HG03060 (cell line): ENCODE results near the gene MAML2.
A peak's percentile ranks its signal among the peaks of the same experiment; 100 is the strongest.

ENCODE experiments used
- ATAC-seq: cut with Tn5 transposase; IDR thresholded peaks from one replicate; pipeline ENCODE4 v1.9.1; 2021; ENCODE audit warnings: low read depth, moderate number of reproducible peaks; ENCODE audit not compliant: unreplicated experiment

The MAML2 gene

DNA sequence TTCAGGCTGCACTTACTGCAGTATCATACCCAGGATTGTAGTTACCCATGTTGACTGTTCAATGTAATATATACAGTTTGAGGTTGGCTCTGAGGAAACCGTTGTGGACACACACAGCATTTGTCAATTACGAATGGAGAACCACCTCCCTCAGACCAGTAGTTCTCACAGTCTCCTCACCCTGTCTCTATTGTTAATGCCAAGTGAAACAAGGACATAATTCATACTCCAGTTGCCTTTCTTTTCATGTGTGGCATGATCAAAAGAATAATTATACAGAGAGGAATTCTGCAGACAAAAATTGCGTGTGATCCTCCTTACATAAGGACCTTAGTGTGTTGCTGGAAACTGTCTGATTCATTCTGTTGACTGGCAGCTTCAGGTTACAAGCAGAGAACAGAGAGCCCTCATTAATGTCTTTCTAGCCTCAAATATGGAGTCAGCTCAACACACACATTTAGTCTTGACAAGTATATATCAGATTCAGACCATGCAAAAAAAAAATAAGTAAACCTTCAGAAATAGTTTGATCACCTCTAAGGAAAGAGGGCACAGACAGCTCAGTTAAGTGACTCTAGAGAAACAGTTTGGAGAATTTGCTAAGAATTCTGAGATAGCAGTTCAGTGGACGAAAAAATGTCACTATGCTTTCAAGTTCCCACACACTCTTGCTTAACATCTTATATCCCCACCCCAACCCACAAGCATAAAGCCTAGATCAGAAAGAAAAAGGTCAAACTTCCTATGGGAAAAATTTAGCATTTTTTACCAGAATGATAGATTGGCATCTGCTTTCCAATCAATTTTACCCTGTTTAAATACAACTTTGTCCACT lies 96.1 kb downstream of the MAML2 start:
- no peak for ATAC-seq

DNA sequence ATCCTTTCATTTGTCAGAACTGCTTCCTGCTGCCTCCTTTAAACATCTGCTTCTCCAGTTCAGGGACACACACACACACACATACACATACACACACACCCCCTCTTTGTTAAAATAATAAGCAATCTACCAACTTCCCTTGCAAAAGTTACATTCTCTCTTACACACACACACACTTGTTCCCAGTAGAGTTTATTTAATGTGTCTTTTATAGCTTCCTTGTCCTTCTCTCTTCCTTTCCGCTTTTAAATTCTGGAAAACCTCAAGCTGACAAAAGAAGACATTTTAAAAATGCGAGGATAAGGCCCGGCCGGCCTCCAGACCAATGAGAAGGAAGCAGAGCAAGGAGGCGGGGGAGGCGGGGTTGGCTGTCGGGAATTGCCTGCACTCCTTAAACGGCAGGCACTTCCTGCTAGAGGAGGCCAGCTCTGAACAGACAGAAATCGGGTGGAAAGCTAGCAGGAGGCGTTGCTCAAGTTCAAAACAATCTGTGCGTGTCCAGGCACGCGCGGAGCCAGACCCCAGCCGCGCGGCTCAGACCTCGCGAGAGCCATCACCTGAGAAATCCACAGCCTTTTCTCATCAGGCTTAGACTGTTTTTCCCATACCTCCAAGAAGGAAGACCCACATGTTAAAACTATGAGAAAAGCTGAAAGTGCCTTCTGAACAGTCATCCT lies 99.9 kb downstream of the MAML2 start:
- ATAC-seq: peak; percentile 91

DNA sequence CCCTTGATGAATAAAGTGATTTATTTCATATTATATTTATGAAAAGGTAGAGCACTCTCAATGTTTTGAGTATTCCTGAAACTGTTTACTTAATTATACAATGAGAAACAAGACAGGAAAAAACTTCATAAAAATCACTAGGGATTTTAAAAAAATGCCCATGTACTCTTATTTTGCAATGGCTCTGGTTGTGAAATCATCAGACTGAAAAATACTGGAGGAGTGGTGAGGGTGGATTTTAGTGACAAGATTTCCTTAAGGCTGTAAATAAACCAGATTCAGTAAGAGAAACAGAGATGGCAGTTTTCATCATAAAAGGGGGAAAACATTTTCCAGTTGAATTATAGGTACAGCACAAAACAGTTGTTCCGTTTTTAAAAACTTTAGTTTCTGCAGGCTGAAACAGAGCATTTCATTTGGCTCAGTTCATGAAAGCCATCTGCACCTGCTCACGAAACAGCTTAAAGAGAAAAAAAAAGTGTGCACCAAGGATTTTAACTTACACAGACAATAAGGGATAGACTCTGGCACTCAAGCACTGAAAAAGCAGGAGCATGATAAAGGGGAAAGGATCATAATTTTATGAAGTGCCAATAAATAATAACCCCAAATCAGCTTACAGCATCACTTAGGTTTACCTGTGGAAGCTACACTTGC lies 100.7 kb downstream of the MAML2 start:
- no peak for ATAC-seq

DNA sequence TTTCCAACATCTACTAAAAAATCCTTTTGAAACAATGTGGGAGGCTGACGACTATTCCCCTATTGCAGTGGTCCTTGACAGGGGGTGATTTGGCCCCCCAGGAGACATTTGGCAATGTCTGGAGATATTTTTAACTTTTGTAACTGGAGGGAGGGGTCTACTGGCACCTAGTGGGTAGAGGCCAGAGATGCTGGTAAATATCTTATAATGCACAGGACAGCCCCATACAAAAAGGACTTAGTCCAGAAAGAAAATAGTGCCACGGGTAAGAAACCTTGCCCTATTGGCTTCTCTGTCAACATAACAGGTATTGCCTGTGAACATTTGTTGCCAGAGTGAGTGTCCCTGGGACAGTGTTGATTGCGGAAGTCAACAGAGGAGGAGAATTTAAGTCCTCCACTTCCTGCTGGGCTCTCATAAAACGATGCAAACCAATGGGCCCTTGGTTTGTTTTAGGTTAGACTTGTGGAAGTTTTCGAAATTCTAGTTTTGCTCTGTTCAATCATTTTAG lies 101.6 kb downstream of the MAML2 start:
- no peak for ATAC-seq

DNA sequence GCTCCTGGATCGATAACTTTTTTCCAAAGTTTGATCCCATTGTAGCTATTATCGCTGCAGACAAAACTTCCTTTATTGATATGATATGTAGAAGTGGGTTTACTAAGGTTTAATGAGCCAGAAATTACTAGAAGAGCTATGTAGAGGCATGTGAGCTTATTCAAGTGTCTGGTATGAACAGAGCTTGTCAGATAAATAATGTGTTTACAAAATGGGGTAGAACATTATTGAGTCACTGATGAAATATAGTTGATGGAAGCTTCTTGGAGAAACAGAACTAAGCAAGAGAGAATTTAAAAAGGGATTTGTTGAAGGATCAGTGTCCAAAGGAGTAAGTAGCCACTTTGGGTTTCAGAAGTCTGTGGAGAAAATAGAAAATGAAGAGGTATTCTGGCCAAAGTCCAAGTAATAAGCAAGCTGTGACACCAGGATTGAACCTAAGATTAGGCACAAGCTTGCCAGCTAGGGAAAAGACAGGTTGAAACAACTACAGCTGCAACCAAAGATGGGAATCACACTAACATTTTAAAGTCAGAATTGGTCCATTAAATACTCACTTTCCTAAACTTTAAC lies 104.3 kb downstream of the MAML2 start:
- ATAC-seq: no peak

DNA sequence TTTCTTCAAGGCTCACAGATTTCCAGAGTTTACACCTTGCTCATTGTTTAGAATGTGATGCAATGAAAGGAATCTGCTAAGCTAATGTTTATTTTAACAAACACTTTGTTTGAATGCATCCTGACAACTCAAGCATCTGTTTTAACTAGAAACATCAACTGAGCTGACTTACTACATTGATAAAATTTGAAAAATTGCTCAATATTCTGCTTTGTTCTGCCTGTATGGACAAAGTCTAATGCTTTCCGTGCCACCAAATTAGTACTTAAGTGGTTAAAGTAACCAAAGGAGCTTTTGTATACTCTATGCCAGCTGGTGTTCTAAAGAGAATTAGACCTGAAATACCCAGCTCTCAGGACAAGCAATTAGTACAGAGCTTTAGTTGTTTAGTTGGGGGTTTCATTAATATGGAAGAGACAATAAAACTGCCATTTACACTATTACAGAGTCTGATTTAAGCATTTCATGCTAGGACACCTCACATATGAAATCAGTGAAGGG lies 105.2 kb downstream of the MAML2 start:
- ATAC-seq: no peak

DNA sequence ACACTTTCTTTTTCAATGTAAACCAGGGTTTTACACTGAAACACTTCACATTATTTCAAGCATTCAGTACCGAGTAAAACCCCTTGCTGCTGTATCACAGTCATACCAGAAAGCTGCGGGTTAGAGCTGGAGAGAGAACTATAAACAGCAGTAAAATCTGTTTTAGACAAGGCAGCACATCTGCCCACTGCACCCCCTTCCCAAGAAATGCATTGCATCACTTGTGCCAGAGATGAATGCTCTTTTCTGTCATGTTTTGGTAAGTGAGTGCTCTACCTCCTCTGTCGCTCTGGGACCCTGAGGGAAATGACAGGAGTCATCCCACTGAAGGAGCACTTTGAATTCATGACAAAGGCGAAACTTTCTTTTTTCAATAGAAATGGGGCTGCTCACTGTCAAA lies 107.2 kb downstream of the MAML2 start:
- peak; percentile 84 for ATAC-seq

DNA sequence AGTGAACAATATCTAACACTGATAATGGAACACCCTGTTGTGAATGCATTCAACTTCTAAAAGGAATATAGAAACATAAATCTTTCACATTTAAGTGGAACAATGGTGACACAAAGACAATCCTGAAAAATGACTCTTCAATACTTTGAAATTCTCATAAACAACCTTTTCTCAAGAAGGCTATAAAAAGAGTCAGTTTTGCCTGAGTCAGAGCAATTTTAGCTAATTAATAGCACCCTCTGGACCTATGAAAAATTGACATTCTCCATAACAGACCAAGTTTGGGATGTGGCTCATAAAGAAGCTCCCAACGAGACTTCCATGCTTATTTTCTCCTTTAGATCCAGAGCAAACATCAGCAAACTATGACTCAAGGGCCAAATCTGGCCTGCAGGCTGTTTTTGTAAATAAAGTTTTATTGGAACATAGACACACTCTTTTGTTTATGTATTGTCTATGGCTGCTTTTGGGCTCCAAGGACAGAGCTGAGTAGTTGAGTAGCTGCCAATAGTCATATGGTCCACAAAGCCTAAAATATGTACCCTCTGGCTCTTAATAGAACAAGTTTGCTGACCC lies 108.0 kb downstream of the MAML2 start:
- ATAC-seq: no peak

DNA sequence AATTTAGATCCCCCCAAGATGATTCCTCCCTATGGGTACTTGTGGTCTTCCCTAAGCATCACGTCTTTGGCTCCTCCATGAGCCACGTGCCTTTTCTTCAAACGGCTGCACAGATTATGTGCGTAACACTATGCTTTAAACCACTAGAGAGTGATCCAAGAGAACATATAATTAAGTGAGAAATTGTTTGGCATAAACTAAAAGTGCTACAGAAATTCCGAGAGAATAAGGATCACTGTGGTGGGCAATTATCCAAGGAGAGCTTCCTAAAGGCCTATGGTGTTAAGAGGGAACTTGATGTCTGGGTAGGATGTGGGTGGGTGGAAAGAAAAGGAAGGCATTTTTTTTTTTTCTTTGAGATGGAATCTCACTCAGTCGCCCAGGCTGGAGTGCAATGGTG lies 110.9 kb downstream of the MAML2 start:
- no peak for ATAC-seq

DNA sequence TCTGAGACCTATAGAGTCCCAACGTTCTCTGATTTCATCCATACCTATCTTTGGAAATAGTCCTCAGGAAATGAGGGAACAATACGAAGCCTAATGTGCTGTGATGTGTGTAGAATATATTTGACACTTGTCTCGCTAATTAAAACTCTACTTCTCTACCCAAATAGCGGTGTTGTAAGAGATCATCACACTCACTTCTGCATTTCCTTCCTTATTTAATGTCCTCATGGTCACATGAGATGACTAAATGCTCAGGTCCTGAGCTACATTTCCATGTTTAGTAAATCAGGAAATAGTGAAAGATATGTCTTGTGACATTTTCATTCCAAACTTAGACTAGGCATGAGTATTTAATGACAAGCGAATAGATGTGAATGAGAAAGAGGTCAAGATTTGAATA lies 112.3 kb downstream of the MAML2 start:
- ATAC-seq: no peak

DNA sequence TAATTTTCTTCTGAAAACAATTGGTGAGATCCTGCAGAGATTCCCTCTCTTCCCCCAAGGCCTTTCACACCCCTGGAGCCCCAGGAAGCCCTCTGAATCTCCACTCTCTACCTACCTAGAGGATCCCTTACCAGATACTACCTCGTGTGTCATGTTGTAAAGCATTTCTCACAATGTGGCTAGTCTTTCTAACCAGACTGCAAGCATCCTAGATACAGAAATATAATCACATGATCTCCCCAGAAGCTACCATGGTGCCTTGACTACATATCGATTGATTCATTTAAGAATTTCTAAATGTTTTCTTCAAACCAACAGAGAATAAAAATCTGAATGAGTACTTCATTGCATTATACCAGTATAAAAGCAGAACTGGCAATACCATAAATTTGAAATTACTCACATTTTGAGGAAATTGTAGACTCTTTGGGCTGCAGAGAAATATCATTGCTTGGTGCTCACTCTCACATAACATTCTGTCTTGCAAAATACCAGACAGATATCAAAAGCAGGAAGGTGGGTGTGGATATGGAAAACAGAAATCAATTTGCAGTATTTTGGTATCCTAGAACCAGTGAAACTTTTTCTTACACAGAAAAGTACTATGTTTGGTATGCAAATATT lies 113.5 kb downstream of the MAML2 start:
- ATAC-seq: no peak

DNA sequence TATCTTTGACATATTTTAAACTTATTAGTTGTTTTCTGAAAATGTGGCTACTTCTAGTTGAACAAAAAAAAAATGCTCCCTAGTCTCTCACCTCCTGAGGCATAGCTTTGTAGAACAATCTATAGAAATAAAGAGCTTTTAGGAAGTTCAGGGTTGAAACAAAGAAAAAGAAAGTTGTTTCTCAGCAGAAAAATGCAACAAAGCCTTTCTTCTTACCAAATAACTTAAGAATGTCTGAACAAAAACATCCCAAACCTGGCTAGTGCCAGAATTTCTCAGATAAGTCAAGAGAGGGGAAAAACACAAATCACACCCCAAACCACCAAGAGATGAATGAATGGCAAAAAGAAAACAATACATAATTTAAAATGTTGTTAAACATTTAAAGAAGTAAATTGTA lies 114.1 kb downstream of the MAML2 start:
- no peak for ATAC-seq

DNA sequence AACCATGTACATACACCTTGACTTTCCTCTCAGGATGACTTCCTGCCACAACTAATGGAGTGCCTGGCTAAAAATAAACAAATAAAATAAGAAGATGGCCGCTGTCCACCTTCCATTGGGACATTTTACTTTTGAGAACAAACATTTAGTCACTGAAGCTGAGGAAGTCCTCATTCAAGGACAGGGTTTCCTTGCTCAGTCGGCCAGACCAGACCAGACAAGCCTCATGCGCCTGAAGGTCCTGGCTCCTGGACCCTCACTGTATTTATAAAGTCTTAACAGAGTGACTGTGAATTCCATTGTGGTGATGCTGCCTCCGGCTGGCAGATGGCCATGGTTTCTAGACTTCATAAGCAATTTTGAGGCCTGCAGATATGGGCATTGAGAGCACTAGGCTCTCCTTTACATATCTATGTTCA lies 114.5 kb downstream of the MAML2 start:
- no peak for ATAC-seq

DNA sequence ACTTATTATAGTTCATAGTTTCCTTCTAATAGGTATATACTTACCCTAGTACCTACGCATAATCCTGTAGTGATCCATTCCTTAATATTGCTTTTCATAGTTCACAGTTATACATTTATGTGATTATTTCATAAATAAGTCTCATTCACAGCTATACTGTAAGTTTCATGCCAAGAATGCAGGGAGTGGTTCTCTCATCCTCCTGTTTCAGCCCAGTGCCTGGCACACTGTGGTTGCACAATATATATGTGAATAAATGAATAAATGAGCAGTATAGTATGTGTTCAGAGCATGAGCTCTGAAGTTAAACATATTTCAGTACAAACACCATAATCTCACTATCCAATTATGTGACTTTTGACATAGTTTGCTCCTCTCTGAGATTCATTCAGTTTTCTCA lies 115.8 kb downstream of the MAML2 start:
- no peak for ATAC-seq

DNA sequence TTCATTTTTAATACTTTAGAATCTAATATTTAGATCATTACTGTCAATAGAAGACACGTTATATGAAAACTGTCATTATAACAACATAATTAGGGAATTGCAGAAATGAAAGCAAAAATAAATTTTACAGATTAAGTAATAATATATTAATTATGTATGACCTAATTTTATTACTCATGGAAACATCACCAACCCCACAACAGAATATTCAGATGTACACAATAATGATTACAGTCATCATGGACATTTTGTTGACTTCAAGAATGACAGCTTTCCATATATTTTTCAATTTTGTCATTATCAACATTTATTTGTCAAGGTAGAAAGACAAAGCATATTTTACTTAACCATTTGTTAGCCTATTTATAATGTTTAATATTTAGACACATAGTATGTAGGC lies 119.9 kb downstream of the MAML2 start:
- no peak for ATAC-seq

DNA sequence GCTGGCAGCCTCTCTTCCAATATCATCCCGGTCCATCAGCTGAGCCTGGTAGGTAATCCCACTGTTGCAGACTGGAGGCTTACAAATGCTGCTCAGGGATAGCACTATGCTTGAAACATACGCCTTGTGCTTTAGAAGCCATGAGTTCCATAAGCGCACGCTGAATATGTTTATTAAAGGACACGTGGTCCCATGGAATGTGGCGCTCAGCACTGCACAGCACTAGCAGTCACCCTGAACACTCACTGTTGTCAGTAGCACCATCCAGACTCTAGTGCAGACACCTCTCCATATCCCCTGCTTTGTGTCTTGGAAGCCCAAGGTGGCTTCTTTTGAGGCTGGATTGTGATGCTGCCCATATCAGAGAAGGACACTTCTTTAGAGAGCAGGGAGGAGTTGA lies 120.9 kb downstream of the MAML2 start:
- no peak for ATAC-seq

DNA sequence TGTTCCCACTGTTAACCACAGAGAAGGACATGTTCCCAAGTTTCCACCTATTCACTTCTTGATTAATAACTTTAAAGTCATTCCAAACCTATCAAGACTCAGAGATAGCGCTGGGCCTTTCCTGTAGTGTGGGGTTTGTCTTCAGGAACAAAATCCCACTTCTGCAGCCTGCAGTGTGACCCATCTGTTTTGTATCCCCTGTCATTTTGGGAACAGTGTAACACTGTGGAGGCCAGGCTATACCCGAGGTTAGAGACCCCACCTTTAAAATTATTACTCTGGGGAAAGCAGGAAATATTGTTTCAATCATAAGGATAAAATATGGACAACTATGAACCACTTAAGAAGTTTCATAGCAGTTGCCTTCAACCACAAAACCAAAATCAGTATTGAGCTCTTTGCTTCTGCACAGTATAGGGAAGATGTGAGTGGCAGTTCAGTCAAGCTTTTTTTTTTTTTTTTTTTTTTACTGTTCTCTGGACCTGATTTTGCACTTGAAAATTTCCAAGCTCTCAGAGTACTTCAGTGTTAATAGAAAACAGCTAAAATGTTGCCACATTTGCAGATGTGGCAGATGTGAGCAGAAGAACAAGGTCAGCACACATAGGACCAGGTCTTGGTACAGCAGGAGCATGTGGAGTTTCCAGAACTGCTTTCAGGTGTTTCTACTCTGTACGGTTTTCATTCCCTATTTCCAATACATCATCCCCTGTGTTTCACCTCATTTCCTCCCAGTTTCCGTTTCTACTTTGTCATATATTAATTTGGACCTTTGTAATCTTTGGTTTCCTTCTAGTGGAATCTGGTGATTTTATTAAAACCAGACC lies 121.5 kb downstream of the MAML2 start:
- no peak for ATAC-seq

DNA sequence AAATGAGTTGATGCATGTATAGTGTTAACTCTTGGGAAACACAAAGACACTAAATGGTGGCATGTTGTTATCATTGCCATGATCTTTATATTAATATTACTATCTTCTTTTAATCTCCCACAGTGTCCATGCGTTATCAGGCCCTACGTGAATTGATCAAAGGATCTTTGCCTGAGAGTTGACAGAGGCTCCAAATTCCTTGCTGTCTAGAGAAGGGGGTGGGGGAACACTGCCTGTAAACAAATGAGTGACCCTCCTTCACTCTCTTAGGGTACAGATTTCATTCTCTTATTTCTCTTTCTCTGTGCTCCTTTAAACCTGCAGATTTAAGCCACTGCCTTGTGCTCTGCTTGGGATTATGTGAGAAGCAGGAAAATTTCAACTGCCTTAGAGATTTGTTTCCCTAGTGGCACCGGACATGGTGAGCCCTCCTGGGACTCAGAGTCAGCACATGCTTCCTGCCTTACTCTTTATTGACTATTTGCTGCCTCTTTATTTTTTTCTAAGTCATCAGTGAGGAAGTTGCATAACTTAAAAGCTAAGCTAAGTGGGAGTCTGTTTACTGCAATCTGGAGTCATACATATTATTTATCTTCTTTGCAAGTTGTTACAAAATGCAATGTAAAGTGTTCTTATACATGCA lies 122.9 kb downstream of the MAML2 start:
- no peak for ATAC-seq

DNA sequence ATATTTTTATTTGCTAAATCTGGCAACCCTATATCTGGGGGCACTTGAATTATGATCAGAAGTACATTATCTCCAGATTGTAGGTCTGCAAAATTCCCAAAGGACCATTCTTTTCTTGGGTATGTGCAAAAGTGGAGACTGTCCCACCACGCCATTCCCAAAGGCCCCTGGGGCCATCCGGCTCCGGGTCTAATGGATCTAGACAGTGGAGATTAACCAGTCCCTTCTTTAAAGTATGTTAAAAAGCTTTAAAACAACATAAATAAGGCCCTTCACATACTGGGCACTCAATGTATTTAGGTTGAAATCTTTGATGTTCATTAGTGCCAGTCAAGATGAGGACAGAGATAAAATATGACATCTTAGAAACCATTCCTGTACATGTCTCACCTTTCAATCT lies 124.1 kb downstream of the MAML2 start:
- ATAC-seq: no peak
